GM08714 (cell line): ENCODE measurements around the gene SCTR.

Experiments used
- H3K4me3 ChIP-seq: fragments of 200-500 bp; sonication (Bioruptor generic); 2 replicates; pipeline ENCODE4 v1.5.1; 2014; ENCODE audit warnings: mild to moderate bottlenecking, low read length, inconsistent platforms
- ZNF274 ChIP-seq: IDR thresholded peaks from 2 replicates; pipeline ENCODE4 v1.6.1; 2012; ENCODE audit warnings: mild to moderate bottlenecking, low read depth, low read length

SCTR gene

DNA sequence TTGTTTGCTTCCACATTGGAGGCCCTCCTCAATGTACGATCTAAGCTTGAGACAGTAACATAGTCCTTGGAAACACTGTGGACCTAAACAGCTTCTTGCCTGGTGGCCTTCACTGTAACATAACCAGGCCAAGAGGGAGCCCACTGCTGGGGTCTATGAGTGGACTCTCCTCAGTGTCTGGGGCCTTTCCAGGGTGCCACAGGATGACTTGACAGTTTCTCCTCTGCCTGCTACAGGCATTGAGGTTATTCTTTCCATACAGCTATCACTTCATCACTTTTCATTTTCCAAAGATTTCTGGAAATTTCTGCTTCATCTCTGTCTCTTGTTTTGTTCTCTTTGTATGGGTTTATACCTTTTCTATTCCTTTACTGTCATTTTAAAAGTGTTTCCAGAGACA is 11.3 kb downstream of the SCTR start:
- TF ChIP-seq ZNF274: no peak
- no peak overlapping the region for H3K4me3 ChIP-seq

DNA sequence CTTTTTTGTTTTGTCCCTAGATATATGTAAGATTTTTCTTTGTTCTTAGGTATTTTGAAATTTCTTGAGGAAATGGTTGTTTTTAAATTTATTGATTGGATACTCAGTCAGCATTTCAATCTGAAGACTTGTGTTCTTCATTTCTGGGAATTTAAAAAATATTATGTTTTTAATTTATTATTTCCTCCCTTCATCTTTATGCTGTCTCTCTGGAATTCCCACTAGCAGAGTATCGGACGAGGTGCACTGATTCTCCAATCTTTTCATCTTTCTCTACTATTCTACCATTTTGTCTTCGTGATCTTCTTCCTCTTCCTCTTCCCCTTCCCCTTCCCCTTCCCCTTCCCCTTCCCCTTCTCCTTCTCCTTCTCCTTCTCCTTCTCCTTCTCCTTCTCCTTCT is 12.3 kb downstream of the SCTR start:
- TF ChIP-seq ZNF274: no peak
- no peak overlapping the region for H3K4me3 ChIP-seq

DNA sequence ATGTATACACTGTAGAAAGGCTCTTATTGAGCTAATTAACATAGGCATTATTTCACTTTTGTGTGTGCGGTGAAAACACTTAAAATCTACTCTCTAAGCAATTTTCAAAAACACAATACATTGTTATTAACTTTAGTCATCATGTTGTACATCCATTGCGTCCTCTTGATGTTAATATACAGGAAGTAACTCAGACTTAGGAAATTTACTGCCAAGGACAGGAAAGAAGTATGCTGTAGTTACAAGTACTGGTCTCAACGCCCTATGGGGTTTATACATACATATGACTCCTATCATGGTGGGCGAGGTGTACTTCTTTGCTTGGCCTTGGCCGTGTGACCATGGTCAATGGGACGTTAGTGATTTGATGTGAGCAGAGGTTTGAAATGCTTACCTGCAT is 15.5 kb downstream of the SCTR start:
- H3K4me3 ChIP-seq: no peak overlapping the region

DNA sequence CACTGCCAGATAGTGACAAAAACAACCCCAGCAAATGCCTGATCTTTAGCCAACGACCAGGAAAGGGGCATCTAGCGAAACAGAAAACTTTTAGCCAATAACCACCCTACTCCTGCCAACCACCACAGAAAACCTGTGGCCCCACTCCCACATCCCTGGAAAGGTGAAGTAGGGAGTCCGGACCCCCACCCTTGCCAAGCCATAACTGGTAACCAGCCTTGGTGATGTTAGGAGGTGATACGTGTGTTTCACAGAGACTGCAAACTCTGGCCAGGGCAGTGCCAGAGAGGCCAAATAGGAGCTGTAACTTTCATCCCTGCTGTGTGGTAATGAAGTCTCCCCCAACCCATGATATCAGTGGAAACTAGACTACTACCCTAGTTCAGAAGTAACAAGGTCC is 27.6 kb downstream of the SCTR start:
- H3K4me3 ChIP-seq: no peak overlapping the region
- TF ChIP-seq ZNF274: no peak

More for the DNA sequence above, 15.5 kb downstream of the SCTR start:
- TF ChIP-seq ZNF274: no peak

DNA sequence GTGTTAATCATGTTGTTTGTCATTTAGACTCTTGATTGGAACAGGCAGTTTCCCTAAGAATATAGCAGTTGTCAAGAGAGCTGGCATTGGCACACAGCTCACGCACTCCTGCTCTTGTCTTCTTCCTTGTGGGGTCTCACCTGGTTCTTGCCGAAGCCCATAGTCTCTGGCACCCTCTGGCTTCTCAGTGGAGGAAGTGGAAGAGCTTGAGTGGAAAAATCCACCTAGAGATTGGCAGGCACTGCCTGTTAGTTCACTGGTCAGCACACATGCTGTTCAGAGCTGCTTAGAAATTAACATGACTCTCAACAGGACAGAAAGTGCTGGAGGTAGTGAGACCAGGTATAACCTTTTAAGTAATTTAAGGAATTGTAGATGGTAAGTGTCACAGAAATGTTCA is 28.3 kb downstream of the SCTR start:
- H3K4me3 ChIP-seq: no peak overlapping the region
- no peak for TF ChIP-seq ZNF274

DNA sequence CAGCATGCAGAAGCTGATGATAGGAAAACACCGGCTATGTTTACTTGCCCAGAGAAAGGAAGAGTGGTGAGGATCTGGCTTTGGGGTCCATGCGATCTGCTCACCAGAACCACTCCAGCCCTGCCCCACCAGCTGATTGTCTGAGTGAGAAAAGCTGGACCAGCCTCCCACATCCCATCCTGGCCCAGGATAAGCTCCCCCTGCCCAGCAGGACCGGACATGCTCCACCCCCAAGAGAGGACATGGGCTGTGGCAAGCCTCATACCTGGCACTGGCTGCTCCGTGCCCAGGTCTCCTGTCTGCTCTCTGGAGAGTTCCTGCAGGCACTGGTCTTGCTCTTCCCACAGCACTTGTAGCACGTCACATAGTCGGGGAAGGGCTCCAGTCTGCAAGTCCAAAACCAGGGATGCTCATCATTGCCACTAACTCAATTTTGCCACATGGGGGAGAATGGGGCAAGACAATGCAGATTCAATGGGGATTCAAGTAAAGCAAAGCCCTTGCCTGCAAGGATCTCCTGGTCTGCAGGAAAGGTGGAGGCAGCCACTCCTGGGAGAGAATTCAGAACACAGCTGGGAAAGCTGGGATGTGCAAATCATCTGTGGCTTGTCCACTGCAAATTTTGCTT is 30.0 kb downstream of the SCTR start:
- no peak overlapping the region for H3K4me3 ChIP-seq
- no peak for TF ChIP-seq ZNF274

DNA sequence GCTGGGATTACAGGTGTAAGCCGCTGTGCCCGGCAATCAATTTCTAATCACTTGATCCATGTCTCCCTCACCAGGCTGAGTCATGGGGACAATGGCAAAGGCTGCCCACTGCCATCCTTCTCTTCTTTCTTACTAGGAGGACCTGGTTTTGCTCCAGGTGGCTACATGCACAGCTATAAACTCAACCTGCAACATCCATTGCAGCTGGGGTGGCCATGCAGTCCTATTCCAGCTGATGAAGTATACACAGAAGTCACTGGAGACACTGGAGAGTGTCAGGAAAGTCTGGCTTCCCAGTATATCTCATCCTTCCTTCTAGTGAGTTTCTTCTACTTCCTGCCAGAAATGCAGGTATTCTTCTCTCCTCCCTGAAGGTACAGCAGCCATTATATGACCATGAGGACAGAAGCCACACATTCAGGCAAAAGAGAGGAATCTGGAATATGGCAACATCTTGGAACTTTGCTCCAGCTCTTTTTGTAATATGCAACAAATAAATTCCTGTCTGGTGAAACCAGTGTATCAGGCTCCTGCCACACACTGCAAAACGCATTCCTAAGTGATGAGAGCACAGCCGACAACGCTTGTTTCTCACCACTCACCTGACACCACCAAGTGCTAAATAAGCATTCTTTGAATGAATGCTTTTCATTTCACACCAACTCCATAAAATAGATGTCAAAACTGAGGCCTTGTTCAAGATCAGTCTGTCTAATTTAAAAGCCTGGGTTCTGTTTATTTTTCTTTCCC is 32.3 kb downstream of the SCTR start:
- H3K4me3 ChIP-seq: no peak overlapping the region
- TF ChIP-seq ZNF274: no peak

DNA sequence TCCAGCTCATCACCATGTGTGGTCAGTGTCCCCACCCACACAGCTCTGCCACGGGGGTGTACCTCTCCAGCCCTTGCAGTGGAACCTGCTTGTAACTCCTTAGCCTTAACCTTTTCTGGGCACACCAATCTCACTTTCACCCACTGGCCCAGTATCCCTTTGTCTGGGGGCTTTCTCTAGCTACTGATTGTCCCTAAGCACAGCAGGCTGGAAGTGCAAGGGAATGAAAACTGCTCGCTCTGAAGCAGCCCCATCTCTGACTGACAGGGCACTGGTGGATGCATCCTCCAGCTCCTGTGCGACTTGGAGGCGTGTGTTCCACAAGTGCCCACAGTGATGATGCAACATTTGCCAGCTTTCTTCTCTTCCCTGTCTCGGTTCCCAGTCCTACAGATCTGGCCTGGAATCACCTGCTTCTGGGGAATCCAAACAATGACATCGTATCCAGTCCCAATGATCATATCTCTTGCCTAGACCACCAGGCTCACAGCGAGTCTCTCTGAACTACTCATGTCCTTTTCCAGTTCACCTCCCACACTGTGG is 33.6 kb downstream of the SCTR start:
- no peak for TF ChIP-seq ZNF274
- no peak overlapping the region for H3K4me3 ChIP-seq

DNA sequence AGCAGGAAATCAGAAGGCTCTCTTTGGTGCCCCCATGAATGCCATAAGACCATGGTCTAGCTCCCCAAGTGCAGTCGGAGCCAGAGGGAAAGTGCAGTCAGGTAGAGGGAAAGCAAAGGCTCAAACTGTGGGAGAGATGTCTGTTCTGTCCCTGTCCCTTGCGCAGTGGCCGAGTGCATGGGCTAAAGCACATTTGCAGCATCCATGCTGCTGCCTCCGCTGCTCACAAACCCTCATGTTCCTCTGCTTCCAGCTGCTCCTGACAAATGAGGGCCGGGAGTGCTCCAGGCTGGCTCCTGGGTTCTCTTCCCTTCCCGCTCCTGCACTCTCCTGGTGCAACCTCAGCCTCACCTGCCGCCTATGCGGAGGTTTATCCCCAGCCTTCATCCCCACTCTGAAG is 34.2 kb downstream of the SCTR start:
- no peak for TF ChIP-seq ZNF274
- no peak overlapping the region for H3K4me3 ChIP-seq

DNA sequence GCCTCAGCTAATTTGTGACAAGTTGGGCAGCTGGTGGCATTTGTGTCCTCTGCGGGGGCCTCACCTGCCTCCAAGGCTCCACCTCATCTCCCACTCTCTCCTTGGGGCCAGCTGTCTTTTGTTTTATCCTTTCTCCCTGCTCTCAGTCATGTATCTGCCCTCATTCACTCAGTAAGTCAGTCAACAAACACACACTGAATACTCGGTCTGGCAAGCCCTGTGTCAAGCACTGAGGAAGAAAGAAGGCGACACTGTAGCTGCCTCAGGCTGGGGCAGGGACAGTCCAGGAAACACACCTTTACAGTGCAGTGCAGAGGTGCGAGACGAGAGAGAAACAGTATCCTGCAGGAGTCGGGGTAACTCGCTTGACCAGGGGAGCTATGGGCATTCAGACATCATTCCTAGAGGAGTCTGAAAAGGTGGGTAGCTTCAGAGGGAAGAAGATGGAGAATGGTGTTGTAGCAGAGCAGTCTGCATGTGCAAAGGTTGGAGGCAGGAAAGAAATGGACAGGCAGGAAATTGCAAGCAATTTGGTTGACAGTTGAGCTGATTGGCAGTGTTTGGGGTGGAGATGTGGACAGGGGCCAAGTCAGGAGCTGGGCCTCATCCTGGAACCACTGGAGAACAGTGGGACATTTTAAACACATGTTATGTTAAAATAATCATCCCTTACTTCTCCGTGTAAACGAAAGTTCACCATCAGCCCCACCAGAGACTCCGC is 34.9 kb downstream of the SCTR start:
- no peak overlapping the region for H3K4me3 ChIP-seq

DNA sequence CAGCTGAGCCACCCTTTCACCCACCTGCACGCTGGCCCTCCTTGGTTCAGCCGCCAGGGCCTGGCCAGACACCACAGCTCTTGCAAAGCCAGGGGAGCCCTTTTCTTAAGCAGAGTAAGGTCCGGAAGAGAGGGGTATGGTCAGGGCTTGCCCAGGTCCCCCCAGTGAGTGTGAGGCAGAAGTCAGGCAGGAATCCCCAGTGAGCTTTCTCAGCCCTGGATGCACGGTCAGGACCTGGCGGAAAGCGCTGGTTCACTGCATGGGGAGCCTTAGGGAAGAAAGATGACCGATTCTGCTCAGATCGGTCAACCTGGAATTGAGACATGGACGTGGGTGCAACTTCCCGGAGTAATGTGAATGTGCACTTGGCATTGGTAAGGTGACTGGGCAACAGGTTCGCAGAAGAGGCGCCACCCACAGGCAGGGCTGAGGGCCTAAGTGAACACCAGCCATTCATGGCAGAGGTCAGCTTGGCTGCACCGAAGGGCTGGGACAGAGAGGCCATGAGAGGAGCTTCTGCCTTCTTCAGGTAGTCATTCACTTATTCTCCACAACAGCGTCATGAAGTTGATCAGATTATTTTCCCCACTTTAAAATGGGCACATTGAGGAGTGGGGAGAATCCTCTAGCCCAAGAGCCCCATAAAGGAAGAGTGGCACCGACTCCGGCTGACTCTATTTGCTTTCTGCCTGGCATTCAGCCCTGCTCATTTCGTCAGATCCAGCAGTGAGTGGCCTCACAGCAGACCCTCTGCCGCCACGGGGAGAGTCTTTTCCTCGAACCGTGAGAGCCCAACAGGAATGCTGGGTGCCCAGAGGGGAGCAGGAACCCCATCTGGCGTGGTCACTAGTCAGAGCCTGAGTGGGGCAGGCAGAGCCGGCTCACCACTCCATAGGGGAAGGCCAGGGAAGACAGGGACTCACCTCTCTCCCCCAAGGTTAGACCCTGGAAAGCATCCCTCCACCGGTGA is 35.8 kb downstream of the SCTR start:
- no peak overlapping the region for H3K4me3 ChIP-seq

More for the DNA sequence above, 34.9 kb downstream of the SCTR start:
- TF ChIP-seq ZNF274: no peak

DNA sequence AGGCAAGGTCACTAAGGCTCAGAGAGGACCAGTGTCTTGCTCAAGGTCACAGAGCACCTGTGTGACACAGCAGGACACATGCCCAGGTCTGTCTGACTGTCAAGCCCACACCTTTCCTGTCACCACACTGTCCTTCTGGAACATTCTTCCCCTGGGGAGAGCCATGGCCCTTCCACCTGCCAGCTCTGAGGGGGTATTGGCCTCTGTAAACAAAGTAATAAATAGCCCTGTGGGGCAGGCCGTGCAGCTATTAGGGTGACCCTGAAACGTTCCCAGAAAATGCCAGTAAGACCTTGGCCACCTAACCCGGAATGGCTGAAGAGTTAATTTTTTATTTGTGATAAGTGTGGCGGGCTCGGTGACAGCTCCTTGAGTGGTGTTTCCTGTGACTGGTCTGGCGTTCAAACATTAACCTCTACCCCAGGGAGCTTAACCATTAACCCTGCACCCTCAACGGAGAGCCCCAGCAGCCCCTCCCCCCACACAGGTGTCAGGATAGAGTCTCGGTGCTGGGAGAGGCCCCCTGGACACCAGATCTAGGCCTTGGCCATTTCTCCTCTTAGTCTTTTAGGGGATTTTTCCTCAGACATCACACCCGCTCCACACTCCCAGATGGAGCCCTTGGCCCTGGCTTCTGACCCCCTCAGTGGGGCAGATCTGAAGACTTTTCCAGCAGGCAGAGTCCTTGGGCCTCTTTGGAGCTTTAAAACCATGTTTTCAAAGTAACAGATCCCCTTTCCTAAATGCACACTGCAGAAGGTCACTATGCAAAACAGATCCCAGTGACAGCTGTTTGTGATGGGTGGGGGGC is 36.6 kb downstream of the SCTR start:
- H3K4me3 ChIP-seq: peak overlapping the region; percentile 11; the same call in 1 of the 2 replicates
- no peak for TF ChIP-seq ZNF274

More for the DNA sequence above, 35.8 kb downstream of the SCTR start:
- TF ChIP-seq ZNF274: no peak

DNA sequence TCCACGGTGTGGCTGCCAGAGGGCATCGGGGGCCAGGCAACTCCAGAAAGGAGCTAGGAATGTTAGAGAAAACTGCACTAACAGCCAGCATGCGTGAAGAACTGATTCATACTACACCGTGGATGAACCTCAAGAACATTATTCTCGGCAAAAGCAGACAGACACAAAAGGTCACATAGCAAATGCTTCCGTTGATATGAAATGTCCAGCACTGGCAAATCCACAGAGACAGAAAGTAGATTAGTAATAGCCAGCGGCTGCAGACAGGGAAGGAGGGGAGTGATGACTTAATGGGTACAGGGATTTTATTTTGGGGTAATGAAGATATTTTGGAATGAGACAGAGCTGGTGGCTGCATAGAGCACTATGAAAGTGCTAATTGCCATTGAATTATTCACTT is 37.4 kb downstream of the SCTR start:
- no peak overlapping the region for H3K4me3 ChIP-seq
- TF ChIP-seq ZNF274: no peak
